Stimulated activated CD8-positive, alpha-beta memory T cell treated with anti-CD3 and anti-CD28 coated beads, Interleukin-15, amount 100 ng/mL, for 1 hour (primary cell): Measurements from ENCODE around the gene KPTN.

Source experiments
- DNase-seq: peaks from one replicate; pipeline ENCODE4 v3.0.0-alpha.2; 2020; ENCODE audit warnings: low read depth

KPTN gene

DNA sequence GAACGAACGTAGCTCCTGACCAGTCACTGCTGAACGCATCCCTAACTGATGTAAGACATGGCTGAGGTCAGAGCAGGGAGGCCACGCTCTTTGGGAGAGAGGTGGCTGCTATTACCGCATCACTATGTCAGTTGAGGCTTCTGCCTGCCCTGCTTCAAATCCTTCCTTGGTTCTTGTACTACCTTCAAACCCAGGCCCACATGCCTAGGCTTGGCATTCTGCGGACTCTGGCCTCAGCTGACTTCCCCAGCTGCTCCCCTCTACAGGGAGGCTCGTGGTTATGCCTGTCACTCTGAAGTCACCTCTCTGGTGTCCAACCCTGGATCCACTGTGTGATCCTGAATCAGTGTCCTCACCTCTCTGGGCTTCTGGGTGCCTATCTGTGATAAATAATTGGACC is 49.9 kb downstream of the KPTN start:
- no peak for DNase-seq

DNA sequence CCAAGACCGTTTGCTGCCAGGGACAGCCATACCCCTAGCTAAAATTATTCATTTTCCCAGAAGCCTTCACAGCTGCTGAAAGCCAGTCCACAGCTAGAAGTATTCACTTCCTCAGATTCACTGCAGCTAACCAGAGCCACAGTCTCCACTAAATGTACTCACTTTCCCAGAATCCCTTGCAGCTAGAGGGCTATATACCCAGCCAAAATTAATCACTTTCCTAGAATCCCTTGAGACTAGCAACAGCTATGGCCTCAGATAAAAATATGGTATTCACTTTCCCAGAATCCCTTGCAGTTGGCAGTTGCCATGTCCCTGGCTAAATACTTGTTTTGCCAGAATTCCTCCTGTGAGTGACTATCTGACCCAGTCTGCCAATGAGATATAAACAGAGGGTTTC is 50.9 kb downstream of the KPTN start:
- no peak for DNase-seq

DNA sequence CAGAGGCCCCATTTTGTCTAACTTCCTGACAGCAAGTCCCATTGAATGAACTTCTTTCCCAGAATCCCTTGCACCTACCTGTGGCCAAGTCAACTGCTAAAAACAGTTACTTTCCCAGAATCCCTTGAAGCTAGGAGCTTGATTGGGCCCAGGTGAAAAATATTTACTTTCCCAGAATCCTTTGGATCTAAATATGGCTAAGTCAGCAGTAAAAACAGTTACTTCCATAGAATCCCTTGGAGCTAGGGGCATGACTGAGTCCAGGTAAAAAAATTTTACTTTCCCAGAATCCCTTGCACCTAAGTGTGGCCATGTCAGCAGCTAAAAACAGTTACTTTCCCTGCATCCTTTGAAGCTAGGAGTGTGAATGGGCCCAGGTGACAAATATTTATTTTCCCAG is 51.5 kb downstream of the KPTN start:
- DNase-seq: no peak

DNA sequence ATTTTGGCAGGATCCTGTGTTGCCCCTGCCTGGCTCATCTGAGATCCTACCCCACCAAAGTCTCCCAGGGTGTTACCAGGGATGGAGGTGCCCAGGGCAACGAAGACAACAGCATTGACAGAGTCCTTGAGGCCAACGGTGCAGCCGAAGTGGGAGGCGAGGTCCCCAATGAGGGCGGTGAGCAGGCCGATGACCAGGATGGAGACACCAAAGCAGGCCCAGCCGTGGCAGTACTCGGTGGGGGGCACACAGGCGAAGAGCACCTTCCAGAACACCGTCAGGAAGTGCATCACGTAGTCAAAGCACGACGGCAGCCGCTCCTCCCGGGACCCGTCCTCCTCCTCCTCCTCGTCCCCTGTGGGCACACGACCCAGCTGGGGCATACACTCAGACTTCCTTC is 51.9 kb downstream of the KPTN start:
- DNase-seq: no peak

DNA sequence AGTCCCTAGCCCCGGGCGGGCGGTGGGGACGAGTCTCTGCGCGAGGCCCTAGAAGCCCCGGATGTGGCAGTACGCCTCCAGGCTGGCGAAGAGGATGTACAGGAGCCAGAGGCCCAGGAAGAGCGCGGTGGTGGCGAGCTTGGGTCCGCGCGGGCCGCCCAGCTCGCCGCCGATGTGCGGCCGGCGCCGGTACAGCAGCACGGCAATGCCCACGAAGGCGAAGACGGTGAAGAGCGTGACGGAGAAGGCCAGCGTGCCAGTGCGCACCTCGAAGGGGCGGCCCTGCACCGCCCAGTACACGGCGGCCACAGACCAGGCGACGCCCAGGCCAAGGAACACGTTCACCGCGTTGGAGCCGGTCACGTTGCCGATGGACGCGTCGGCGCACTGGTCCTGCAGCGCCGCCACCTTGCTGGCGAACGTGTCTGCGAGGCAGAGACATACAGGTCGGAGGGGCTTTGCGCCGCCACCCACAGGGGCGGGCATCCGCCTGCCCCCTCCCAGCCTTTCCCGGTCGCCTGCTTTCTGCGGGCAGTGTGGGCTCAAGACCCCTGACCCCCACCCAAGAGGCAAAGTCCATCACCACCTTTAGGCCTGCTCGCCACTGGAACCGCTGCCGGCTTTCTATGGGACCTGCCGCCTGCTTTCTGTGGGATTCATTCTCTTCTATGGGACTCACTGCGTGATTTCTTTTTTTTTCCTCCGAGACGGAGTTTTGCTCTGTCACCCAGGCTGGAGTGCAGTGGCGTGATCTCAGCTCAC is 53.8 kb downstream of the KPTN start:
- no peak for DNase-seq

DNA sequence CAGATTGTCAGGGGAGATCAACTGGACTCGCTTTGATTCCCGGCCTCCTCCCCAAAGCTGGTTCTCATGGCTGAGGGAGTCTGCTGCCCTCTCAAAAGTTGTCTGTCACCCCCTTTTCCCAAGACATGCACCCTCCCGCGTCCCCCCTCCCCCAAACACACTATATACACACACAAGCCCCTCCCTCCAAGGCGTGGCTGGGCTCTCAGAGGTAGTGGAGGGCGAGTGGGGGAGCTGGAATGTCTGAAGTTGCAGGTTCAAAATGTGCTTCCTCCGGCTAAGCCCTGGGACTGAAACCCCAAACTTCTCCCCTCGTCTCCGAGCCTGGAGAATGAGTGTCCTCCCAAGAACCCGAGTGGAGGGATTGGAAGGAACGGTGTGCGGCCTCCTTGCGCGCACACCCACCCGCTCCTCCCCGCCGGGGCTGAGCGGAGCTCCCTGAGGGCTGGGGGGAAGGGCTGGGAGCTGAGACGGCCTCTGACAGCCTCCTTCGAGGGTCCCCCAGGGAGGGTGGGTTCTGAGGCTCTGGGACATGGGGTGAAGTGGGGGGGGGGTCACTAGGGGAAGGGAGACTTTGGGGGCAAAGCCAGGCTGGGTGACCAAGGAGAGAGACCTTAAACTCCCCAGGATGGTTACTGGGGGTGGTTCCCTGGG is 54.8 kb downstream of the KPTN start:
- DNase-seq: no peak

DNA sequence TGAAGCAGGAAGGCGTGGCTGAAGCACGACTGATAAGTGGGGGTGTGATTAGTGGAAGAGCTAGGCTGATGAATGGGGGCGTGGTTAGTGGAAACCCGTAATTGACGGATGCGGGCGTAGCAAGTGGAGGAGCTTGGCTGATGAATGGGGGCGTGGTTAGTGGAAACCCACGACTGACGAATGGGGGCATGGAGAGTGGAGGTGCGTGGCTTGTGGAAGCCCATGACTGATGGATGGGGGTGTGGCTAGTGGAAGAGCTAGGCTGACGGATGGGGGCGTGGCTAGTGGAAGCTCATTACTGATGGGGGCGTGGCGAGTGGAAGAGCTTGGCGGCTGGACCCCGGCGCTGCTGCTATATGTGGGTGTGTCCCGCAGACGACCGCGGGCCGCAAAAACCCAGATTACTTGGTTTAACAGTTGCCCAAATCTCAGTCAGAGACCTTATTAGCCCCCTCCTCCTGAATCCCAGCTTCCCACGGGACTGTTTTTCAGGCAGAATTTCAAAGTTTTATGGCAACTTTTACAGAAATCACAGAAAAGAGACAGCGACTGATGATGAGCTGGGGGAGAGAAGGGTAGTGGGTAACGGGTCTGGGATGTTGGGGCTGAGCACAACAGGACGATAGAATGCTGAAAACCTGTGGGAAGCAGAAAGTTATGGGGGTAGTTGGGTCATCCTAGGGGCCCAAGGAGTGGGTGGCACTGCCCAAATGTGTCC is 55.7 kb downstream of the KPTN start:
- DNase-seq: peak; percentile 52

DNA sequence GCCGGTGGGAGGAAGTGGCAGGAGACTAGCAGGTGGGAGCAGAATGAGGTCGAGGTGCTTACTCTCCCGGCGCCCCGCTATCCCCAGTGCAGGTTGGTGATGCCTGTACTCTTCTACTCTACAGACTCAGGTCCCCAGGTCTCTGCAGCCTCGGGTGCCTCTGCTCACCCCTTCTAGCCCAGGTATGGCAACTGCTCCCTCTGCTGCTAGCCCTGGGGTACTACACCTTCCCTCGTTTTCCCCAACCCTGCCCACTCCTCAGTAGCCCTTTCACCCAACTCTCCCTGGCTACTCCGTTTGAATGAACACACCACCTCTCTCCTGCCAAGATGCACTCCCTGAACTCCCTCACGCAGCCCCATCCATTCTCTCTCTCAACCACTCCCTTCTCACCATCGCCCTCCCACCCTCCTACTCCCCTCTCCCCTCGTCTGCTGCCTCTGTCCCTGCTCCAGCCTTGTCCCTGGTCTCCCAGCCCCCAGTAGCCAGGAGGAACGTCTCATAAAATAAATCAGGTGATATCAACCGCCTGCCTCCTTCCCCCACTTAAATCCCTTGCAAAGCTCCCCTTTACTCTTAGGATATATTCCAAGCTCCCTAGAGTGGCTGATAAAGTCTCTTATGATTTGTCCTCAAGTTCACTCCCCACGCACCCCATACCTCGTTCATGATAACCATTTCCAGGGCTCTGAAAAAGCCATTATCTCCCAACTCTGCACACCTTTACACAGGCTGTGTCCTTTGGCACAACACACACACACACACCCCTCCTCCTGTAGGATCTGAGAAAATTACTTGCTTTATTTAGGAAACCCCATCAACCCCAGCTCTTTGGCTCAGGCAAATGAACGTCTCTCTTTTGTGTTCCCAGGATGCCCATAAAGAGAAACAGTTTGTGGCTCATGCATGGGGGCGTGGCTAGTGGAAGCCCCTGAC is 56.5 kb downstream of the KPTN start:
- DNase-seq: peak; percentile 51
